OCI-LY3 (cell line): ENCODE measurements around the gene KIF23.

ENCODE experiments used
- CTCF ChIP-seq: fragments of 200-600, 300-600 bp; sonication (generic); IDR thresholded peaks from 2 replicates; pipeline ENCODE4 v1.5.1; 2014; ENCODE audit warnings: antibody characterized with exemption, low read length, low read depth
- EZH2phosphoT487 ChIP-seq: fragments of 200-600 bp; shearing (Covaris generic); IDR thresholded peaks from 2 replicates; pipeline ENCODE4 v1.6.1; 2018; ENCODE audit warnings: antibody characterized with exemption, mixed run types, low read depth

DNA sequence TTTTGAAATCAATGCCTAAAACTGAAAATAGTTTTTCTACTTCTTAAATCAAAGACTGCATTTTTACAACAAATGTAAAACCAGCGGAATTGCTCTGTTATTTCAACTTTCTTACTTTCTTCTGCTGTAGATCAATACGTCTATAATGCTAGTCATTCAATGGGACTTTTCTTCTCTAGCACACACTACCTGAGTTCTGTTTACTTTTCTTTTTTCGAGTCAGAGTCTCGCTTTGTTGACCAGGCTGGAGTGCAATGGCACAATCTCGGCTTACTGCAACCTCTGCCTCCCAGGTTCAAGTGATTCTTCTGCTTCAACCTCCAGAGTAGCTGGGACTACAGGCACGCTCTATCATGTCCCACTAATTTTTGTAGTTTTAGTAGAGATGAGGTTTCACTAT lies 40.7 kb upstream of the KIF23 start:
- TF ChIP-seq CTCF (no peak), EZH2phosphoT487 (no peak)
